GM12891 (cell line): ENCODE data around the gene DNPH1.

Experiments used
- POLR2A ChIP-seq: IDR thresholded peaks from 2 replicates; pipeline ENCODE4 v1.6.1; 2011; ENCODE audit warnings: low read depth, low read length, control low read depth
- POLR2AphosphoS5 ChIP-seq: IDR thresholded peaks from 2 replicates; pipeline ENCODE4 v1.6.1; 2011; ENCODE audit warnings: low read depth, low read length, control low read depth
- POU2F2 ChIP-seq: IDR thresholded peaks from 2 replicates; pipeline ENCODE4 v1.6.1; 2011; ENCODE audit warnings: low read depth, mild to moderate bottlenecking, control low read depth, low read length, moderate library complexity
- SPI1 ChIP-seq: IDR thresholded peaks from 2 replicates; pipeline ENCODE4 v1.6.1; 2011; ENCODE audit warnings: low read depth, low read length, control low read depth
- TAF1 ChIP-seq: IDR thresholded peaks from 2 replicates; pipeline ENCODE4 v1.6.1; 2011; ENCODE audit warnings: low read depth, low read length, control low read depth

GRCh38 chr6:43273707-43274106, 44.4 kb upstream of the DNPH1 start:
- TF ChIP-seq POLR2A: no peak
- no peak for TF ChIP-seq POLR2AphosphoS5
- TF ChIP-seq TAF1: no peak
- TF ChIP-seq SPI1: no peak
- no peak for TF ChIP-seq POU2F2
